MCF 10A (cell line): ENCODE data around the gene PDZD8. TPM values are rescaled to one million over a fixed set of nuclear protein-coding genes. Genes with fewer than 3 reads are reported as not detected.

Experiments
- BruUV-seq: library from RNA; stranded (reverse); fragments of 400-500 nt; replicated peaks from 2 replicates; lab custom pipeline; 2021; lab: Mats Ljungman, UMichigan
- CTCF ChIA-PET: fragments of 300-600 bp; sonication (Branson Sonifier 250); formaldehyde crosslinking; extraction: SDS; loops from one replicate; lab custom pipeline; 2021; ENCODE audit warnings: antibody characterized with exemption, inconsistent platforms; lab: Yijun Ruan, JAX
- POLR2A ChIA-PET: fragments of 300-600, 350-650 bp; sonication (Branson Sonifier 250); formaldehyde crosslinking; extraction: SDS; loops from one replicate; lab custom pipeline; 2020; ENCODE audit warnings: antibody characterized with exemption, inconsistent platforms; lab: Yijun Ruan, JAX
- DNase-seq: peaks from one replicate; pipeline ENCODE4 v3.0.0-alpha.2; 2018; ENCODE audit not compliant: unreplicated experiment
- H3K27ac Mint-ChIP-seq: one replicate; pipeline ENCODE4 v1.8.0; 2022; ENCODE audit warnings: mild to moderate bottlenecking, low read depth, mixed read lengths; ENCODE audit not compliant: unreplicated experiment
- H3K27me3 Mint-ChIP-seq: one replicate; pipeline ENCODE4 v1.8.0; 2022; ENCODE audit warnings: mixed read lengths; ENCODE audit not compliant: insufficient read depth, unreplicated experiment
- H3K36me3 Mint-ChIP-seq: one replicate; pipeline ENCODE4 v1.8.0; 2022; ENCODE audit warnings: mild to moderate bottlenecking, moderate library complexity, mixed read lengths; ENCODE audit not compliant: insufficient read depth, unreplicated experiment
- H3K4me1 Mint-ChIP-seq: one replicate; pipeline ENCODE4 v1.8.0; 2022; ENCODE audit warnings: mixed read lengths; ENCODE audit not compliant: insufficient read depth, unreplicated experiment
- H3K4me3 Mint-ChIP-seq: one replicate; pipeline ENCODE4 v1.8.0; 2022; ENCODE audit warnings: mild to moderate bottlenecking, moderate library complexity, mixed read lengths; ENCODE audit not compliant: unreplicated experiment
- H3K9me3 Mint-ChIP-seq: one replicate; pipeline ENCODE4 v1.8.0; 2022; ENCODE audit warnings: mixed read lengths; ENCODE audit not compliant: unreplicated experiment
- CTCF ChIP-seq: fragments of 200-600 bp; IDR thresholded peaks from one replicate; pipeline ENCODE4 v1.8.0; 2022; ENCODE audit warnings: antibody characterized with exemption, mild to moderate bottlenecking; ENCODE audit not compliant: unreplicated experiment
- intact Hi-C: fragments of 100-400 bp; cut with micrococcal nuclease; formaldehyde crosslinking; loops from 2 replicates; pipeline ENCODE4 v1.14.1; 2022
- total RNA-seq: library from RNA; stranded (reverse); gene quantifications from 2 replicates; pipeline ENCODE4 v1.2.3, GENCODE V29; 2022

Gene PDZD8
- total RNA-seq, 1 experiment from 2014 or later, result 43.0 TPM

DNA sequence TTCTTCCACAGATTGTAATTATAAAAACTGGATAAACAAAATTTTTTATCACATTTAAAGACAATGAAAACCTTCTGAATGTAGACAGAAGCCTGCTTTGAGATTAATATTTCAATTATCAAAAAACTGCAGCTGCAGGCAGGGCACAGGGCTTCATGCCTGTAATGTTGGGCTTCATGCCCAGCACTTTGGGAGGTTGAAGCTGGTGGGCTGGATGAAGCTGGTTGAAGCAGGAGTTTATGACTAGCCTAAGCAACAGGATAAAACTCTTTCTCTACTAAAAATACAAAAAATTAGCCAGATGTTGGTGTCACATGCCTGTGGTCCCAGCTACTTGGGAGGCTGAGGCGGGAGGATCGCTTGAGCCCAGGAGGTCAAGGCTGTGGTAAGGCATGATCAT lies 41.2 kb downstream of the PDZD8 start:
- no peak for DNase-seq
- no peak overlapping the region for H3K27ac Mint-ChIP-seq
- BruUV-seq, result no TSS peak
- ChIA-PET POLR2A (interaction anchor here (0.9 to 2.6 kb wide), 3 partner anchors 11 to 39 kb away, joined by 3 to 9 read pairs (median 4); no protein-coding TSS in a partner anchor), CTCF (interaction anchor here (0.6 to 1.1 kb wide), 4 partner anchors 8 to 161 kb away, joined by 3 to 4 read pairs (median 3); no protein-coding TSS in a partner anchor)
- H3K36me3 Mint-ChIP-seq, result peaks cover 32% of the 10 kb centered on the region
- peaks cover 7% of the 10 kb centered on the region for H3K4me1 Mint-ChIP-seq
- TF ChIP-seq CTCF, result no peak
- H3K27me3 Mint-ChIP-seq, result no peaks in the 10 kb centered on the region
- H3K9me3 Mint-ChIP-seq, result no peaks in the 10 kb centered on the region
- no peak overlapping the region for H3K4me3 Mint-ChIP-seq
- intact Hi-C loops, result no loop called here

GRCh38 chr10:117327262-117327661 lies 48.0 kb downstream of the PDZD8 start:
- intact Hi-C loops, result no loop called here
- CTCF ChIA-PET, result interaction anchor here (1.6 kb wide), 1 partner anchor 111 kb away, joined by 4 read pairs; no protein-coding TSS in a partner anchor
- no peak for DNase-seq
- Mint-ChIP-seq H3K27ac (no peak overlapping the region), H3K36me3 (peaks cover 29% of the 10 kb centered on the region), H3K4me1 (peaks cover 10% of the 10 kb centered on the region), H3K4me3 (no peak overlapping the region), H3K27me3 (no peaks in the 10 kb centered on the region), H3K9me3 (no peaks in the 10 kb centered on the region)
- no TSS peak for BruUV-seq
- no peak for TF ChIP-seq CTCF
- POLR2A ChIA-PET, result no interaction called here

GRCh38 chr10:117324367-117324766 lies 50.9 kb downstream of the PDZD8 start:
- no peak for DNase-seq
- TF ChIP-seq CTCF, result no peak
- Mint-ChIP-seq H3K4me1 (peaks cover 5% of the 10 kb centered on the region), H3K36me3 (peaks cover 12% of the 10 kb centered on the region), H3K27me3 (no peaks in the 10 kb centered on the region), H3K4me3 (no peak overlapping the region), H3K9me3 (no peaks in the 10 kb centered on the region), H3K27ac (no peak overlapping the region)
- CTCF ChIA-PET, result interaction anchor here (3.7 kb wide), 1 partner anchor 108 kb away, joined by 40 read pairs; no protein-coding TSS in a partner anchor
- BruUV-seq, result no TSS peak
- POLR2A ChIA-PET, result no interaction called here
- intact Hi-C loops, result no loop called here

DNA sequence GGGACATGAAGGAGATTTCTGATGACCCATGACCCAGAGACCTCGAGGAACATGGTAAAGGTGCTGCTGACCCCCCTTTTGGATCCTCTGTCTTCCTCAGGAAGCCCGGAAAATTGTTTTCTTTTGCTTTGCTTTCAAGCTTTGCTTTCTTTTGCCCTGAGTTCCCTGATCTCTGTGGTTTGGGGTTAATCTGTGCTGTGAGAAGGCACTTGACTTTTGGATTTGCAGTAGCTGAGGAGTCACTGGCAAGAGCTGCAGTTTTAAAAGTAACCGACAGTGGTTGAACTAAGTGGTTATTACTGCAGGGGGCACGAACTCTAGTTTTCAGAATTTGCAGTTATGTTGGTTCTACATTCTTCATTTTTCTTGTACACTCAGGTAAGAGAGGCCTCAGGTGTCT lies 53.0 kb downstream of the PDZD8 start:
- ChIA-PET CTCF (interaction anchor here (3.7 kb wide), 1 partner anchor 106 kb away, joined by 40 read pairs; no protein-coding TSS in a partner anchor), POLR2A (interaction anchor here (0.6 to 2.1 kb wide), 4 partner anchors 17 to 105 kb away, joined by 3 to 7 read pairs (median 4); no protein-coding TSS in a partner anchor)
- no peaks in the 10 kb centered on the region for H3K9me3 Mint-ChIP-seq
- TF ChIP-seq CTCF, result no peak
- H3K36me3 Mint-ChIP-seq, result peaks cover 21% of the 10 kb centered on the region
- H3K27me3 Mint-ChIP-seq, result no peaks in the 10 kb centered on the region
- peaks cover 5% of the 10 kb centered on the region for H3K4me1 Mint-ChIP-seq
- no peak overlapping the region for H3K4me3 Mint-ChIP-seq
- H3K27ac Mint-ChIP-seq, result no peak overlapping the region
- intact Hi-C loops, result no loop called here
- DNase-seq, result no peak
- BruUV-seq, result no TSS peak
